ENCODE data around the gene THAP3. TPM values are rescaled to one million over a fixed set of nuclear protein-coding genes. Genes with fewer than 3 reads are reported as not detected.
A peak's percentile ranks its signal among the peaks of the same experiment; 100 is the strongest.

The THAP3 gene
- total and polyA plus RNA-seq, 9 of the 15 experiments (the other 6 are each of a cell fraction or from before 2014, with no cell fraction given): 1.9 to 31.2 (median 18.2) TPM

DNA sequence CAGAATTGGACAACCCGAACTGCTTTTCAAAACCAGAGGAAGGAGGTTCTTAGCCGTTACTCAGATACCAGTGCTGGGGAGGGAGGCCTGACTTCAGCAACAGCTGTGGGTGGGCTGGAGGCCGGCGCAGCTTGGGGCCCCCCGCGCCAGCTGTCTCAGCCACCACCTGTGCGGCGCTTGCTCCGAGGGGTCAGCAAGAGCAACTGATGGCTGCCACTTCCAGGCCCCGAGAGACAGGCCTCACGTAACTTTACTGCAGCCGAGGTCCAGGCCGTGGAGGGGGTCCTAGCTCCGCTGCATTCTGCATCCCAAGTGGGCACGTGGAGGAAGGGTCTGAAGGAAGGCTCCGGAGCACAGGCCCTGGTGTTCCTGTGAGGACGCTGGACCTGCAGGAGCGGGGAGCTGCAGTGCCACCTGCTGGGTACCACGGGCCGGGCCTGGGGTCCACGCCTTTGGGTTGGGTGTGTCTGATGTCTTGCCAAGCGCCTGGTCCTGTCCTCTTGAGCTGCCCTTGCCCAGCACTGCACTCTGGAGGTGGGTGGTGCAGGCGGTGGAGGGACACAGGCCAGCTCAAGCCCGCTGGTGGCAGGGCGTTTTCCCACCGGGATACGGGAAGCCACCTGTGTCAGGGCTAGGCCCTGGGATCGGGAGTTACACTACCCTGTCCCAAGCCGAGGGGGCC is 9.8 kb downstream of the THAP3 start:
- DNase-seq (ENCODE audit: extremely low read depth in 1 of 4, low spot score in 3 of 4) (peak; percentile 53 to 68 (median 59)), FAIRE-seq (no peak), ATAC-seq (peak; percentile 91)
- BruUV-seq (replicated peaks): TSS peak; percentile 72
- H3K4me3 ChIP-seq: no peak overlapping the region
- H3K79me2 ChIP-seq (ENCODE audit: control insufficient read depth, insufficient read depth, low read length): no peaks in the 10 kb centered on the region
- peaks cover 90% of the 10 kb centered on the region for H3K36me3 ChIP-seq (ENCODE audit: control insufficient read depth, insufficient read depth, low read length)
- H3K9ac ChIP-seq (ENCODE audit: insufficient read depth in 1 of 2, low read depth in 2 of 2, low read length in 2 of 2): peak overlapping the region in 1 of 2 experiments; percentile 2; a peak in 1 of 4 replicates
- 83% methylated on average over 29 of the region's 29 CpGs for WGBS (ENCODE audit: insufficient coverage, low coverage, missing lambda C conversion rate)
- no peaks in the 10 kb centered on the region for H3K9me3 ChIP-seq (replicated peaks; ENCODE audit: control insufficient read depth, insufficient read depth, low read depth, low read length)
- no peaks in the 10 kb centered on the region for H3K27me3 ChIP-seq (ENCODE audit: control insufficient read depth in 2 of 2, insufficient read depth in 2 of 2, low read length in 2 of 2)
- H3K4me2 ChIP-seq (ENCODE audit: insufficient read depth, low read length): no peak overlapping the region
- CTCF ChIA-PET (ENCODE audit: low intra/inter-chr PET ratio): interaction anchor here (0.5 to 1.0 kb wide), 2 partner anchors 81 to 148 kb away, joined by 3 to 4 read pairs; no protein-coding TSS in a partner anchor
- H2AFZ ChIP-seq (ENCODE audit: low read depth, low read length): no peak overlapping the region
- intact Hi-C loops (cut with micrococcal nuclease): loop anchor here (1.0 kb wide), 1 partner anchor 80 kb away; the partner anchor contains the start of gene NOL9
- peaks cover 0 to 21% of the 10 kb centered on the region in 2 experiments; a peak in 1 of 5 replicates for H3K4me1 ChIP-seq (replicated peaks in 1 of 2; ENCODE audit: control insufficient read depth in 2 of 2, insufficient read depth in 2 of 2, low read length in 2 of 2)
- in situ Hi-C loops (cut with MboI): loop anchor here (10.0 kb wide), 1 partner anchor 140 kb away; the partner anchor contains the start of gene PLEKHG5
- no peaks in the 10 kb centered on the region for H3K9me1 ChIP-seq (ENCODE audit: control insufficient read depth, insufficient read depth, low read length)
- H3K27ac ChIP-seq (ENCODE audit: extremely low read depth, low read depth, low read length): no peak overlapping the region
- POLR2A ChIA-PET: interaction anchor here (0.6 to 4.0 kb wide), 9 partner anchors 9 to 198 kb away, joined by 3 to 24 read pairs (median 3); partner anchors contain the start of genes KLHL21 and THAP3
- peaks cover 2% of the 10 kb centered on the region; the same call in 1 of the 2 replicates for H4K20me1 ChIP-seq (replicated peaks; ENCODE audit: control insufficient read depth, insufficient read depth, low read length)
- TF ChIP-seq HNRNPL (IDR thresholded peaks at IDR 0.05; ENCODE audit: low read depth, low read length) (no peak), ZNF212 (CRISPR knock-in tag; IDR thresholded peaks at IDR 0.05) (no peak), POLR2AphosphoS2 (IDR thresholded peaks at IDR 0.05; ENCODE audit: low read length) (peak; percentile 33; the same call in 1 of the 2 replicates), SP1 (CRISPR knock-in tag; IDR thresholded peaks at IDR 0.05) (0 out of 2 replicates have a peak, but pooled peaks have one; percentile 46), ZFX (CRISPR knock-in tag; IDR thresholded peaks at IDR 0.05) (0 out of 2 replicates have a peak, but pooled peaks have one; percentile 18)
- TF ChIP-seq, protein P1, sequence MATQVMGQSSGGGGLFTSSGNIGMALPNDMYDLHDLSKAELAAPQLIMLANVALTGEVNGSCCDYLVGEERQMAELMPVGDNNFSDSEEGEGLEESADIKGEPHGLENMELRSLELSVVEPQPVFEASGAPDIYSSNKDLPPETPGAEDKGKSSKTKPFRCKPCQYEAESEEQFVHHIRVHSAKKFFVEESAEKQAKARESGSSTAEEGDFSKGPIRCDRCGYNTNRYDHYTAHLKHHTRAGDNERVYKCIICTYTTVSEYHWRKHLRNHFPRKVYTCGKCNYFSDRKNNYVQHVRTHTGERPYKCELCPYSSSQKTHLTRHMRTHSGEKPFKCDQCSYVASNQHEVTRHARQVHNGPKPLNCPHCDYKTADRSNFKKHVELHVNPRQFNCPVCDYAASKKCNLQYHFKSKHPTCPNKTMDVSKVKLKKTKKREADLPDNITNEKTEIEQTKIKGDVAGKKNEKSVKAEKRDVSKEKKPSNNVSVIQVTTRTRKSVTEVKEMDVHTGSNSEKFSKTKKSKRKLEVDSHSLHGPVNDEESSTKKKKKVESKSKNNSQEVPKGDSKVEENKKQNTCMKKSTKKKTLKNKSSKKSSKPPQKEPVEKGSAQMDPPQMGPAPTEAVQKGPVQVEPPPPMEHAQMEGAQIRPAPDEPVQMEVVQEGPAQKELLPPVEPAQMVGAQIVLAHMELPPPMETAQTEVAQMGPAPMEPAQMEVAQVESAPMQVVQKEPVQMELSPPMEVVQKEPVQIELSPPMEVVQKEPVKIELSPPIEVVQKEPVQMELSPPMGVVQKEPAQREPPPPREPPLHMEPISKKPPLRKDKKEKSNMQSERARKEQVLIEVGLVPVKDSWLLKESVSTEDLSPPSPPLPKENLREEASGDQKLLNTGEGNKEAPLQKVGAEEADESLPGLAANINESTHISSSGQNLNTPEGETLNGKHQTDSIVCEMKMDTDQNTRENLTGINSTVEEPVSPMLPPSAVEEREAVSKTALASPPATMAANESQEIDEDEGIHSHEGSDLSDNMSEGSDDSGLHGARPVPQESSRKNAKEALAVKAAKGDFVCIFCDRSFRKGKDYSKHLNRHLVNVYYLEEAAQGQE (IDR thresholded peaks at IDR 0.05; ENCODE audit: borderline replicate concordance): peak; percentile 46; the same call in 1 of the 2 replicates
- TF ChIP-seq, protein P1 (CRISPR knock-in tag; IDR thresholded peaks at IDR 0.05; ENCODE audit: low read depth): no peak
- TF ChIP-seq, protein P2, sequence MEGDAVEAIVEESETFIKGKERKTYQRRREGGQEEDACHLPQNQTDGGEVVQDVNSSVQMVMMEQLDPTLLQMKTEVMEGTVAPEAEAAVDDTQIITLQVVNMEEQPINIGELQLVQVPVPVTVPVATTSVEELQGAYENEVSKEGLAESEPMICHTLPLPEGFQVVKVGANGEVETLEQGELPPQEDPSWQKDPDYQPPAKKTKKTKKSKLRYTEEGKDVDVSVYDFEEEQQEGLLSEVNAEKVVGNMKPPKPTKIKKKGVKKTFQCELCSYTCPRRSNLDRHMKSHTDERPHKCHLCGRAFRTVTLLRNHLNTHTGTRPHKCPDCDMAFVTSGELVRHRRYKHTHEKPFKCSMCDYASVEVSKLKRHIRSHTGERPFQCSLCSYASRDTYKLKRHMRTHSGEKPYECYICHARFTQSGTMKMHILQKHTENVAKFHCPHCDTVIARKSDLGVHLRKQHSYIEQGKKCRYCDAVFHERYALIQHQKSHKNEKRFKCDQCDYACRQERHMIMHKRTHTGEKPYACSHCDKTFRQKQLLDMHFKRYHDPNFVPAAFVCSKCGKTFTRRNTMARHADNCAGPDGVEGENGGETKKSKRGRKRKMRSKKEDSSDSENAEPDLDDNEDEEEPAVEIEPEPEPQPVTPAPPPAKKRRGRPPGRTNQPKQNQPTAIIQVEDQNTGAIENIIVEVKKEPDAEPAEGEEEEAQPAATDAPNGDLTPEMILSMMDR (IDR thresholded peaks at IDR 0.05 in 2 of 3, conservative IDR thresholded peaks at IDR 0.05 in 1 of 3; ENCODE audit: insufficient read depth in 2 of 3, low read depth in 1 of 3, low read length in 3 of 3): peak; percentile 68 to 75 (median 72)
- TF ChIP-seq, protein P3, sequence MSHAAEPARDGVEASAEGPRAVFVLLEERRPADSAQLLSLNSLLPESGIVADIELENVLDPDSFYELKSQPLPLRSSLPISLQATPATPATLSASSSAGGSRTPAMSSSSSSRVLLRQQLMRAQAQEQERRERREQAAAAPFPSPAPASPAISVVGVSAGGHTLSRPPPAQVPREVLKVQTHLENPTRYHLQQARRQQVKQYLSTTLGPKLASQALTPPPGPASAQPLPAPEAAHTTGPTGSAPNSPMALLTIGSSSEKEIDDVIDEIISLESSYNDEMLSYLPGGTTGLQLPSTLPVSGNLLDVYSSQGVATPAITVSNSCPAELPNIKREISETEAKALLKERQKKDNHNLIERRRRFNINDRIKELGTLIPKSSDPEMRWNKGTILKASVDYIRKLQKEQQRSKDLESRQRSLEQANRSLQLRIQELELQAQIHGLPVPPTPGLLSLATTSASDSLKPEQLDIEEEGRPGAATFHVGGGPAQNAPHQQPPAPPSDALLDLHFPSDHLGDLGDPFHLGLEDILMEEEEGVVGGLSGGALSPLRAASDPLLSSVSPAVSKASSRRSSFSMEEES (CRISPR knock-in tag; IDR thresholded peaks at IDR 0.05): no peak

Data from K562 (cell line).